ENCODE measurements around the gene ADK.

Gene ADK

DNA sequence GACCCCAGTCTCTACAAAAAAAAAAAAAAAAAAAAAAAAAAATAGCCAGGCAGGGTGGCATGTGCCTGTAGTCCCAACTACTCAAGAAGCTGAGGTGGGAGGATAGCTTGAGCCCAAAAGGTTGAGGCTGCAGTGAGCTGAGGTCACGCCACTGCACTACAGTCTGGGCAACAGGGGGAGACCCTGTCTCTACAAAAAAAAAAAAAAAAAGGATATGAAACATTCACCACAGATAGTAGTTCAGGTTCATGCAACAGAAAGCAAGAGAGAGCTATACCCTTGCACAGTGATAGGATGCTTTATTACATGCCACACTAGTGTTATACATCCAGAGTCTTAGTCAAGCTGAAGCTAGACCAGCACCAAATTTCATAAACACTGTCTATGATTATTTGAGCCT lies 526.9 kb downstream of the ADK start:
- no peak for DNase-seq (ENCODE audit: low read depth)

DNA sequence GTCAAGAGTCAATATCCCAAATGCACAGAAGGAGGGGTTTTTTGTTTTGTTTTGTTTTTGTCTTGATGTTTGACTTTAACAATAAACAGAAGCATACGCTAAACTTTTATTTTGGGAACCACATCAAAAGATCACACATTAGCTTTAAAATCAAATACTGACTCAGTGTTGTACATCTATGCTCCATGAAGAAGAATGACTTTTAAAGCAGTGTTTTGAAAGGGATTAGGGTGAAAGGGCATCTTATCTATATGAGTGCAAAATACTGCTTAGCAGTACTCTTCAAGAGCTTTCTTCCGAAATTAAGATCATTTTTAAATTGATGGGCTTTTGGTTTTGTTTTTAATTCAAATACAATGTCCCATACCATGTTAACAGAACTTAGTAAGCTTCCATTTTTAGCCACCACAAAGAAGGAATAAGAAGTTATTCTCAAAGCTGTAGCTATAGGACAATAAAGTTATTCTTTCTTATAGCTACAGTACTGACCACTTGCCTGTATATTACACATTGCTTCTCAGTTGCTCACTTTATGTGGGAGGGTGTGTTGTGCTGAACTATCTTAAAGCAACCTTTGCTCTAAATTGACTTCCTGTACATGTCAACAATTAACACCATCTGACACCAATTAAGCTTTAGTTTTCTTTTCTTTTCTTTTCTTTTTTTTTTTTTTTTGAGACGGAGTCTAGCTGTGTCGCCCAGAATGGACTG lies 531.1 kb downstream of the ADK start:
- no peak for DNase-seq (ENCODE audit: low read depth)

DNA sequence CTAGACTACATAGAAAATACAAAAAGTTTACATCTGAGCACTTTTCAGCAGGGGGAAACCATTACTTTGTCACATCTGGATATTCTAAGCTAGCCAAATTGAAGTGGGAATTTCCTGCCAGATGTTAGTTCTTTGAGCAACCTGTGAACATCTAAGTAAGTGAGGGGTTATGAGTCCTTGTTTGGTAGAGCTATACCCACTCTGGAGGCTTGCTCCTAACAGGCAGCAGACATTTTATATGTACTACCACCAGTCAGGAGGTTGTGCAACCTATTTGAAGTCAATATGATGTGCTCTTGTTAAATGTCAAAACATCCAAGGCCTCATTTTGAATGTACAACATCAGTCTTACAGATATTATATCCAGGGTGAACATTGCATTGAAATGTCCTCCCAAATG lies 532.0 kb downstream of the ADK start:
- DNase-seq (ENCODE audit: low read depth): no peak

DNA sequence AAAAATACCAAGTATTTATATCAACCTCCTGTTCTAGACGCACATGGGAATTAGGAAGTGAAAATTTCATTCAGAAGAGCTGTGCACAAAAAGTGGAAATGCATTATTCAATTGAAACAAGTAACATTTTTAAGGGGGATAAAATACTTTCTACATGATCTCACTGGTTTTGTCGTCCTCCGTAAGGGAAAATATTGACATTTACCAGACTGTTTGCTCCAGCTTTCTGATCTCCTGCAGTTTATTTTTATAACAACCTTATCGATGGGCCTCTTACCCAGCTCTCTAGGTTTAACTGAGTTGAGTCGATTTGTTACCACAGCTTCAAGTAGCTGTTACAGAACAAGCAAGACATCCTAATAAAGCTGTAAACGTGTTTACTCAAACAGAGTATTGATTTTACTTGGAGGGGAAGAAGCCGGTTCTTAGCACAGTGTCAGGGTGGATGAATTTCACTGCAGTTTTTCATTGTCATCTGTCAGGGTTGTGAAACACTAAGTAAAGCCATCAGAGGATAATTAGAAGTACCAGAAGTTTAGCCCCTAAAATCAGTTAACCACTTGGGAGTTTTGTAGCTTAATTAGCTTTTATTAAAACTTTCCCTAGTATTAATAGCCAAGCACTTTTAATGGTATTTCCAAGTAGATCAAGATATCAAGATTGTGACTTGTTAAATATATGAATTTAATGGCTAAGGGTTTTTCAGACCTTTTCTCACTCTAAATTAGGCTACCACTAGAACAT lies 532.8 kb downstream of the ADK start:
- DNase-seq (ENCODE audit: low read depth): no peak

DNA sequence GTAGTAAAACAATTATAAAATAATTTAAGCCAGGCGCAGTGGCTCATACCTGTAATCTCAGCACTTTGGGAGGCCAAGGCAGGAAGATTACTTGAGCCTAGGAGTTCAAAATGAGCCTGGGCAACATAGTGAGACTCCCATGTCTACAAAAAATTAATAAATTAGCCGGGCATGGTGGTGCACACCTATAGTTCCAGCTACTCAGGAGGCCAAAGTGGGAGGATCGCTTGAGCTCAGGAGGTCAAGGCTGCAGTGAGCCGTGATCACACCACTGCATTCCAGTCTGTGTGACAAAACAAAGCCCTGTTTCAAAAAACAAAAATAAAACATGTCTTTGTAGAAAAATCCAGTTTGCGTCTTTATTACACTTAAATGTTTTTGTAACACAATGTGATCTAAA lies 533.4 kb downstream of the ADK start:
- no peak for DNase-seq (ENCODE audit: low read depth)

DNA sequence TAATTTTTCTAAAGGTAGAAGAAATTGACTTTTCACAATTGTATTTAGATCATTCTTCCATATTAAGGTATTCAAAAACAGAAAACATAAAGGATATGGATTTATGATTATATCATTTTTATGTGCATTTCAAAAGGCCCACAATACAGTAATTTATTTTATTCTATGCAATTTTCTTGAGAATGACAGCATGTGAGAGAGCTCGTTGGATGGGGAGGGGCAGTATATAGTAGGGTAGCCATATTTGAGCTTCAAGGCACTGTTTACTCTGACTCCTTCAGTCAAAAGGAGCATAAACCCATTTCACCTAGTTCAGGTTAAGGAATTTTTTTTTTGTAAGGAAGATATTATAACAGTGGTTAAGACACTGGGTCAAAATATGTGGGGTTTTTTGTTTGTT lies 534.5 kb downstream of the ADK start:
- no peak for DNase-seq (ENCODE audit: low read depth)

DNA sequence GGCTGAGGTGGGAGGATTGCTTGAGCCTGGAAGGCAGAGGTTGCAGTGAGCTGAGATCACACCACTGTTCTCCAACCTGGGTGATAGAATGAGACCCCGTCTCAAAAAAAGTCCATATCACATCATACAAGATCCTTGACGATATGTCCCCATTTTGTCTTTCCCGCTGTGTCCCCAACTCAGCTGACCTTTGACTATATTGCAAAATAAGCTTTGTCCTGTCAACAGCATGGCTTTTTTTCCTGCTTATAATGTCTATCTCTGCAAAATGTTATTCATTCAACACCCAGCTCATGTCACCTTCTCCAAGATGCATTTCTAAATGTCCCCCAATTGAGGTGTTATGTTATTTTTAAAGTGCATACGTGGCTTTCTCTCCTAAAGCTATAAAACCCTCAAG lies 539.4 kb downstream of the ADK start:
- DNase-seq (ENCODE audit: low read depth): no peak

DNA sequence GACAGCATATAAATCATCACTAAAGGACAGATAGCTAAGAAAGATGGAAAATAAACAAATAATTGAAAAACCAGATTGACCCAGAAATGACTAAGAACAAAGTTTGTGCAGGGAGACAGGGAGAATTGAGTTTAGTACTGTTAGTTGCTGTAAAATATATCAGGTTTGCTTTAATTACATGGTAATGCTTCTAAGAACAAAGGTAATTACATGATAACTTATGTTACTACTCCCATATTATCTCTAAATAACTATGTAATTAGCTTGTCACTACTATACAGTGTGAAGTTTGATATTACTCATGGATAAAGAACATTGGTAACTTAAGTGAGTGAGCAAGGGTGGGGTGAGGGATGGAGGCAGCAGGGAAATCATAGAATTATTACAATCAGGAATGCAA lies 540.1 kb downstream of the ADK start:
- no peak for DNase-seq (ENCODE audit: low read depth)

DNA sequence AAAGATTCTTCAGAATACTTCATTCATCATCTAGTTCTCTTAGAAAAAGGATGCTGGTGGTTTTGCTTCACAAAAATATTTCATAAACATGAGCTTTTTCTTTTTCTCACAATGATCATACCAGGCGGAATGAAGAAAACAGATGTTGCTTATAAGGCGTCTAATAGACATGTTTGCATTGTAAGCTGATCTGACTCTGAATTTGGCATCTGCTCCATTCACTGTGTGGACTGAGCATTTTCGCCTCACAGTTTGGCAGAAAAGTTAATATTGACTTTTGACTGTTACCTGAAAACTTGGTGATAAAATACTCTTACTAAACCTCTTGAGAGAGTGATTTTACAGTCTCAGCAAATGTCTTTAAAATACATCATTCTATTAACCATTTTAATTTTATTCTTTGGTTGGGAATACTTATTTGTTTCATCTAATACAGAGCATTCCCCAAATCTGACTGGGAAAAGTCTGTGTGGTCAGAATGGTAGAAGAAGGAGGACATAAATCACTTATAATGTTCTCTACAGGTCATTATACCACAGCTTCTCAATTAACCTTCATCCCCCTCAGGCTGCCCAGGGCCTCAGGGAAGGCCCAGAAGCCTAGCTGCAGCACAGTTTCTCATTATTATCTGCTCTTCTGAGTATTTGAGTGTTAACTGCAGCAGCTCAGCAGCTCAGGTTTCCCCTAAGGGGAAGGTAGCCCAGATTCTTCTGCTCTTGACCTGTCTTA lies 553.8 kb downstream of the ADK start:
- no peak for DNase-seq (ENCODE audit: low read depth)

DNA sequence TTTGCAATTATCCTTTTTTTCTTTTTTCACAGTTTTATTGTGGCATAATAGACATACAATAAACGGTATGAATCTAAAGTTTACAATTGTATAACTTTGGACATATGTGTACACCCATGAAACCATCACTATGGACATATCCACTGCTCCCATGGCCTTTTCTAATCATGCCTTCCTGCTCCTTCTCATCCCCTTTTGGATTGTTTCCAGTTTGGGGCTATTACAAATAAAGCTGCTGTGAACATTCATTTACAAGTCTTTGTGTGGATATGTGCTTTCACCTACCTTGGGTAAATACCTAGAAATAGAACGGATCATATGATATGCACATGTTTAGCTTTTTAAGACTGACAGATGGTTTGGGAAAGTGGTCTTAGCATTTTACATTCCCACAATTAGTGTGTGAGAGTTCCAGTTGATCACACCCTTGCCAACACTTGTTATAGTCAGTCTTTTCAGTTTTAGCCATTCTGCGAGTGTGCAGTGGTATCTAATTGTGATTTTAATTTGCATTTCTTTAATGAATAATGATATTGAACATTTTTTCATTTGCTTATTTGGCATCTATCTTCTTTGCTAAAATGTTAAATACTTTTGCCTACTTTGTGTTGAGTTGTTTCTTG lies 554.4 kb downstream of the ADK start:
- DNase-seq (ENCODE audit: low read depth): no peak

DNA sequence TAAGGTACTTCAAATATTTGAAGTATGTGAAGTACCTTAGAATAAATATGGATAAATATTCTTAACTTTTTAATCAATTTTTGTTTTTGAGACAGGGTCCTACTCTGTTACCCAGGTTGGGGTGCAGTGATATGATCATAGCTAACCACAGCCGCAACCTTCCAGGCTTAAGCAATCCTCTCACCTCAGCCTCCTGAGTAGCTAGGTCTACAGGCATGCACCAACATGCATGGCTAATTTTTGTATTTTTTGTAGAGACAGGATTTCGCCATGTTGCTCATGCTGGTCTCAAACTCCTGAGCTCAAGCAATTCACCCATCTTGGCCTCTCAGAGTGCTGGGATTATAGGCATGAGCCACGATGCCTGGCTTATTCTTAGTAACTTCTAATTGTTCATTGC lies 555.9 kb downstream of the ADK start:
- DNase-seq (ENCODE audit: low read depth): no peak

DNA sequence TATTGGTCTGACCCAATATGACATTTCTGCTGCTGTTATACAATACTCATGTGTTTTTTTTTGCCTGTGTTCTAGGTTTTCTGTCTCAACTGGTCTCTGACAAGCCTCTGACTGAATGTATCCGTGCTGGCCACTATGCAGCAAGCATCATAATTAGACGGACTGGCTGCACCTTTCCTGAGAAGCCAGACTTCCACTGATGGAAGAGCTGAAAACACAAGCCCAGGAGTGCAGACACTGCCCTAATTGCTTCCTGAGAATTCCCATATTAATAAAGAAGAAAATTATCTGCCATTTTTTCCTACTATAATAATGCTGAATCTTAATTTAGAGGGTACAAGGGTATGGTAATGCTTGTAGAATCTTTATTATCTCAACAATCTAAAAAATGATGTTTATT lies 557.2 kb downstream of the ADK start:
- DNase-seq (ENCODE audit: low read depth): no peak

DNA sequence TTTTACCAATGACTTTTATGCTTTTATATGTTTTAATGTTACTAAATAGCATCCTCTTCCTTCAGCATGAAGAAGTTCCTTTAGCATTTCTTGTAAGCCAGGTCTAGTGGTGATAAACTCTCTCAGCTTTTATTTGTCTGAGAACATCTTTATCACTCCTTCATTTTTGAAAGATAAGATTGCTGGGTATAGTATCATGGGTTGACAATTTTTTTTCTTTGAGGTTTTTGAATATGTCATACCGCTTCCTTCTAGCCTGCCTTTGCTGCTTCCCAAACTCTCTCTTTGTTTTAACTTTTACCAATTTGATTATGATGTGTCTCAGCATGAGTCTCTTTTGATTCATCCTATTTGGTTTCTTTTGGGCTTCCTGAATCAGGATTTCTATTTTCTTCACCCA lies 567.2 kb downstream of the ADK start:
- no peak for DNase-seq (ENCODE audit: low read depth)

DNA sequence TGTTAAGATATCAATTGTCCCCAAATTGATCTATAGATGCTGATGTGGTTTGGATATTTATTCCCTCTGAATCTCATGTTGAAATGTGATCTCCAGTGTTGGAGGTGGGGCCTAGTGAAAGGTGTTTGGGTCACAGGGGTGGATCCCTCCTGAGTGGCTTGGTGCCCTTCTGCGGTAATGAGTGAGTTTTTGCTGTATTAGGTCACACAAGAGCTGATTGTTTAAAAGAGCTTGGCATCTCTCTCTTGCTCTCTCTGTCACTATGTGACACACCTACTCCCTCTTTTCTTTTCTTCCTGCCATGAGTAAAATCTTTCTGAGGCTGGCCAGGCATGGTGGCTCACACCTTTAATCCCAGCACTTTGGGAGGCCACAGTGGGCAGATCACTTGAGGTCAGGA lies 577.2 kb downstream of the ADK start:
- no peak for DNase-seq (ENCODE audit: low read depth)

DNA sequence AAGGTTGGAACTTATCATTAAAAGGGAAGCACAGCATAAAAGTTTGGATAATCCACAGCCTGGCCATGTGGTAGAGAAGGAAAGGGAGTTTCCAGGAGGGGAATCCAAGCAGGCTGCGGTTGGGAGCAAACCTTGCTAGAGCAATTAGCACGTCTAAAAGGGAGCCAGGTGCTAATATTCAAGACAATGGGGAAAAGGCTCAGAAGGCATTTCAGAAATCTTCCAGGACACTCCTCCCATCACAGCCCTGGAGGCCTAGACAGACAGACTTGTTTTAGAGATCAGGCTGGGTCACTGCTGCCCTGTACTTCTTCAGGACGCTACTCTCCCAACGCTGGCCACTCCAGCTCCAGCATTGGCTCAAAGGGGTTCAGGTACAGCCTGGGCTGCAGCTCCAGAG lies 579.2 kb downstream of the ADK start:
- no peak for DNase-seq (ENCODE audit: low read depth)

DNA sequence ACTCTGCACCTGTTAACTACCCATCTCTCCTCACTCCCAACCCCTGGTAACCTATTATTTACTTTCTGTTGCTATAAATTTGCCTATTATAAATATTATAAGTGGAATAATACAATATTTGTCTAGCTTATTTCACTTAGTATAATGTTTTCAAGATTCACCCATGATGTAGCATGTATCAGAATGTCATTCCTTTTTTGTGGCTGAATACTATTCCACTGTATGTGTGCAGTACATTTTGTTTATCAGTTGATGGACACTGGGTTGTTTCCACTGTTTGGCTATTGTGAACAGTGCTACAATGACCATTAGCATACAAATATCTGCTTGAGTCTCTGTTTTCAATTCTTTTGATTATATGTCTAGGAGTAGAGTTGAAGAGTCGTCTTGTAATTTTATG lies 582.6 kb downstream of the ADK start:
- no peak for DNase-seq (ENCODE audit: low read depth)

DNA sequence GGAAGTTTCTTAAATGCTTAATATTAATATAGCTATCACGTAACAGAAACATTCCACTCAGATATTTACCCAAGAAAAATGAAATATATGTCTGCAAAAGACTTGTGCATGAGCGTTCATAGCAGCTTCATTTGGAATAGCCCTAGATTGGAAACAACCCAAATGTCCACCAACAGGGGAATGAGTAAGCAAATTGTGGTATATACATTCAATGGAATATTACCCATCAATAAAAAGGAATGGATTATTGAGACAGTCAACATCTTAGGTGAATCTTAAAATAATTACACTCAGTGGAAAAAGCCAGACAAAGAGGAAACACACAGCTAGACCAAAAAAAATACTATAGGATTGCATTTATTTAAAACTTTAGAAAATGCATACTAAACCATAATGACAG lies 585.0 kb downstream of the ADK start:
- DNase-seq (ENCODE audit: low read depth): no peak

DNA sequence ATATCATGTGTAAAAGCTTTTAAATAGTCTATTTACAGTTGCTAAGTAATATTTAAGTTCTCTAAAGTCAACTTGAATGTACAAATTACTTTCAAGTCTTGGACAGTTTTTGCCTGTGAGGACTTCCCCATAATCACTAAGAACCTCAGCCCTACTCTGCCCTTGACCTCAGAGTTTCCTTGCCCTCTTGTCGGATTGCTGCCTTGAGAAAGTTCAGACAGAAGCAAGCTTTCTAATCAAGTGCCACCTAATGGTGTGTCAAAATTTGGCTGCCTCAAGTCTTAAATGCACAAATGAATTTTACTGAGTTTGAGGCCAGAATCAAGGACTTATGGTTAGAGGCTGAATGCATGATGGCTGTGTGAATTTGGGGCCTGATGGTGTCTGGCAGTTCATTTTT lies 587.0 kb downstream of the ADK start:
- DNase-seq (ENCODE audit: low read depth): no peak

DNA sequence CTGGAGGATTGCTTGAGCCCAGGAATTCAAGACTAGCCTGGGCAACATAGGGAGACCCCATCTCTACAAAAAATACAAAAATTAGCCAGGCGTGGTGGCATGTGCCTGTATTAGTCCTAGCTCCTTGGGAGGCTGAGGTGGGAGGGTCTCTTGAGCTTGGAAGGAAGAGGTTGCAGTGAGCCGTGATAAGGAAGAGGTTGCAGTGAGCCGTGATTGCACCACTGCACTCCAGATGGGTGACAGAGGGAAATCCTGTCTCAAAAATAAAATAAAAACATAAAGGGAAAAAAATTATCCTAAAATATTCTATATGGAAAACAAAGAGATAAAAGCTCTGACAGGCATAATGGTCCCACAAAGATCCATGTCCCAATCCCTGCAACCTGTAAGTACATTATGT lies 587.5 kb downstream of the ADK start:
- DNase-seq (ENCODE audit: low read depth): no peak

DNA sequence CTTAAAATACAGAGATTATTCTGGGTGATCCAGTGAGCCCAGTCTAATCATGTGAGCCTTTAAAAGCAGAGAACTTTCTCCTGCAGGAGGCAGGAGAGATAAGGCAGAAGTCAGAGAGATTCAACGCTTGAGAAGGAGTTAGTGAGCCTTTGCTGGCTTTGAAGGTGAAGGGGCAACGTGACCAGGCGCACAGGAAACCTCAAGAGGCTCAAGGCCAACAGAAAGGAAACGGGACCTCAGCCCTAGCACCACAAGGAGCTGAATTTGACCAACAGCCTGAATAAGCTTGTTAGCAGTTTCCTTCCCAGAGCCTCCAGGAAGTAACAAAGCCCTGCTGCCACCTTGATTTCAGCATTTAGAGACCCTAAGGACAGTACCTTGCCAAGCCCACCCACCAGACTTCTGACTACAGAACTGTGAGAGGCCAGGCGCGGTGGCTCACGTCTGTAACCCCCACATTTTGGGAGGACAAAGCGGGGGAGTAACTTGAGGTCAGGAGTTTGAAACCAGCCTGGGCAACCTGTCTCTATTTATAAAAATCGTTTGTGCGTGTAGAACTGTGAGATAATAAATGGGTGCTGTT lies 588.1 kb downstream of the ADK start:
- no peak for DNase-seq (ENCODE audit: low read depth)

DNA sequence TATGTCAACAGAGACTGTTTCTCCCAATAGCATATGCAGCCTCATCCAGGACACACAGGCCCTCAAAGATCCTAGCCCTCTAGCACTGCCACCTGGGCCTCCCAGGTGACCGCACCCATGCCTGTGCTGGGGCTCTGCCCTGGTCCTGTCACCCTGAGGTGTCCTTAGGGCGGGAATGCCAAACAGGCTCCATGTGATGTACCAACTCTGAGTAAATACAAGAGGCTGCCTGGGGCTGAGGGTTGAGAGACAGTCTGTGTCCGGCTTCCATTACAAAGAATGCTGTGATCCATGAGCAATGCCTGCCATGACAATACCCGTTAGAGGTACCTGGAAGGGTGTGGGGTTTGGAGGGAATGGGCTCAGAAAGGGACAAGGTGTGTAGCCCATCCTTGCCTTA lies 592.4 kb downstream of the ADK start:
- no peak for DNase-seq (ENCODE audit: low read depth)

DNA sequence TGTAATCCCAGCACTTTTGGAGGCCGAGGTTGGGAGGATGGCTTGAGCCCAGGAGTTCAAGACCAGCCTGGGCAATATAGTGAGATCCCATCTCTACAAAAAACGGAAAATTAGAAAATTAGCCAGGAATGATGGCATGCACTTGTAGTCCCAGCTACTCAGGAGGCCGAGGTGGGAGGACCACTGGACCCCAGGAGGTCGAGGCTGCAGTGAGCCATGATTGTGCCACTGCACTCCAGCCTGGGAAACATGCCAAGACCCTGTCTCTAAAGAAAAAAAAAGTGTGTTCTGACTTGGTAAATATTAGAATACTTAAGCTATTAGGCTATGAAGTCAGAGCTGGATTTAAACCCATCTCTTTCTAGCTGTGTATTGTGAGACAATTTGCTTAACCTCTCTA lies 594.4 kb downstream of the ADK start:
- DNase-seq (ENCODE audit: low read depth): no peak

DNA sequence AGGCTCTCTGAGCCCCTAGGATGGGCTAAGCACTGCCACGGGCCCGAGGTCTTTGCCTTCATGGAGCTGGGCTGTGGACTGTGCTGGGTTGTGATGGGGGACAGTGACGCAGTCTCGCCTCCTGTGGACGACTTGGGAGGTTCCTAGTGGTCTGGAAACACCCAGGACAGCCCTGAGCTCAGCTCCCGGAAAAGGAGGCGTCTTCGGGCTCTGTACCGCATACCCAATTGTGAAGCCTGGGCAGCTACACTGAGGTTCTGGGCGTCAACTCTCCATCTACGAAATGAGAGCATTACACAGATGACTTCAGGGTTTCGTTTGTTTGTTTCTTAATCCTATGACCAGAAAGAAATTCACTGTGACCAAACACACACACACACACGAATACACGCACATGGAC lies 595.8 kb downstream of the ADK start:
- DNase-seq (ENCODE audit: low read depth): no peak
